HFF-Myc (cell line): Measurements from ENCODE around the gene SCP2.

Experiments used
- DNase-seq: peaks from one replicate; pipeline ENCODE4 v3.0.0-alpha.2; 2011; ENCODE audit warnings: low read depth; ENCODE audit errors: extremely low read depth
- H3K4me3 ChIP-seq: replicated peaks from 2 replicates; pipeline ENCODE4 v1.5.1; 2011; ENCODE audit warnings: low read depth, mild to moderate bottlenecking, control low read depth, low read length
- TF ChIP-seq, protein P1 (sequence below): IDR thresholded peaks from 2 replicates; pipeline ENCODE4 v1.5.1; 2012; ENCODE audit warnings: mild to moderate bottlenecking, low read depth, low read length, control low read depth; ENCODE audit errors: missing control alignments

SCP2 gene

DNA sequence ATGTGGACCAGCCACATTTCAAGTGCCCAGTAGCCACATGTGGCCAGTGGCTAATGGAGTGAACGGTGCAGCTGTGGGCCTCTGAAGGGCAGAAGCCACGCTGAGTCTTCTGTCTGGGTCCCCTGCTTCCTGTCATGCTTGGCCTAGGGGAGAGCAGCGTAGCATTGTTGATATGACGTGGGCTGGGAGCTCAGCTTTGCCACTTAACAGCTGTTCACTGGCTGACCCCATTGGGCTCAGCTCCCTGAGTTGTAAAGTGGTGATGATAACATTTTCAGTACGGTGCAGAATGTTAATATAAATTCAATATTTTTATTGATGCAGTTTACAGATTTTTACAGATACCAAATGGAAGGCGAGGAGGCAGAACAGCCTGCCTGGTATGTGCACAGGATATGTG lies 139.4 kb downstream of the SCP2 start:
- no peak overlapping the region for H3K4me3 ChIP-seq
- no peak for DNase-seq
- TF ChIP-seq, protein P1, sequence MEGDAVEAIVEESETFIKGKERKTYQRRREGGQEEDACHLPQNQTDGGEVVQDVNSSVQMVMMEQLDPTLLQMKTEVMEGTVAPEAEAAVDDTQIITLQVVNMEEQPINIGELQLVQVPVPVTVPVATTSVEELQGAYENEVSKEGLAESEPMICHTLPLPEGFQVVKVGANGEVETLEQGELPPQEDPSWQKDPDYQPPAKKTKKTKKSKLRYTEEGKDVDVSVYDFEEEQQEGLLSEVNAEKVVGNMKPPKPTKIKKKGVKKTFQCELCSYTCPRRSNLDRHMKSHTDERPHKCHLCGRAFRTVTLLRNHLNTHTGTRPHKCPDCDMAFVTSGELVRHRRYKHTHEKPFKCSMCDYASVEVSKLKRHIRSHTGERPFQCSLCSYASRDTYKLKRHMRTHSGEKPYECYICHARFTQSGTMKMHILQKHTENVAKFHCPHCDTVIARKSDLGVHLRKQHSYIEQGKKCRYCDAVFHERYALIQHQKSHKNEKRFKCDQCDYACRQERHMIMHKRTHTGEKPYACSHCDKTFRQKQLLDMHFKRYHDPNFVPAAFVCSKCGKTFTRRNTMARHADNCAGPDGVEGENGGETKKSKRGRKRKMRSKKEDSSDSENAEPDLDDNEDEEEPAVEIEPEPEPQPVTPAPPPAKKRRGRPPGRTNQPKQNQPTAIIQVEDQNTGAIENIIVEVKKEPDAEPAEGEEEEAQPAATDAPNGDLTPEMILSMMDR = no peak

DNA sequence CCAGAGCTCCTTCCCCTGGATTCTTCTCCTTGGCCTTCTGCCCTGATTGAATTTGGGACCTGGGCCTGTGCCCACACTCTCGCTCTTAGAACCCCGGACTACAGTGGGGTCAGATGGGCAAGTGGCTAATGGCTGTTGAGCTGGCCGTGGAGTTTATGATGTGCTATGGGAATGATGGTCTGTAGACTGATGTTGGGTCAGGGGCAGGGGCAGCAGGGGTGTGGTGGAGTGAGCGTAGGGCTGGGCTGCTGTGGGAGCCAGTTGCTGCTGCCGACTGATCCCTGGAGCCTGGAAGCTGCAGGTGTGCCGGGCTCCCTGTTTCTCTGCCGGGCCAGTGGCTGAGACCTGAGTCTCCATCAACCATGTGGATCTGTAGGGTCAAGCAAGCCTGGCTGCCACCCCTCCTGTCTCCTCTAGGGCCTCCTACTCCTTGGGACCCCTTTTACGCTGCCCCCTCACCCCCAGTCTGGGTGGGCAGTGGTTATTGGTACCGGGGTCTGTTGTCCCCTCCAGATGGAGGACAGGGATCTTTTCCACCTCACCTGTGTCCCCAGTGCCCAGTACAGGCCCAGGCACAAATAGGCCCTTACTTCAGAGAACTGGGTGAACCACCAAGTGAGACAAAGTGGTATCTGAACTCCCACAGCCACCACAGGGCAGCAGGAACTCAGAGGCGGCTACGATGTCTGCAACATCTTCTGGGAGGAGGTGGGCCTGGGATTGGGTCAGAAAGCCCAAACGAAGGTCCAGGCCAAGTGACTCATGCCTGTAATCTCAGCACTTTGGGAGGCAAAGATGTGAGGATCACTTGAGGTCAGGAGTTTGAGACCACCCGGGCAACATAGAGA lies 140.0 kb downstream of the SCP2 start:
- no peak for DNase-seq
- TF ChIP-seq, protein P1 = no peak
- H3K4me3 ChIP-seq = no peak overlapping the region

DNA sequence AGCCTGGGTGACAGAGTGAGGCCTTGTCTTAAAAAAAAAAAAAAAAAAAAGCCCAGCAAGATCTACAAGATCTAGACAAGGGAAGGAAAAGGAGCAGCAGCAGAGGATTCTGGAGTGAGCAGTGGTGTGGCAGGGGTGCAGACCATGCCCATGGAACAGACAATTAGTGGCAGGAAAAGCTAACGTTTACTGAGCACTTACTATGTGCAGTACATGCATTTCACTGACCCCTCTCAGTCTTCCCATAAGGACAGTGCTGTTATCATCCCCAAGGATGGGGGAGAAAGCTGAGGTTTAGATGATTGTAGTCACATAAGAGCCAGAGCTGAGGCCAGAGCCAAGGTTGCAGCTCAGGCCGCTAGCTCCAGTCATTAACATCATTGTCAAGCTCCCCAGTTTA lies 140.8 kb downstream of the SCP2 start:
- H3K4me3 ChIP-seq = no peak overlapping the region
- TF ChIP-seq, protein P1 = no peak
- DNase-seq = no peak

DNA sequence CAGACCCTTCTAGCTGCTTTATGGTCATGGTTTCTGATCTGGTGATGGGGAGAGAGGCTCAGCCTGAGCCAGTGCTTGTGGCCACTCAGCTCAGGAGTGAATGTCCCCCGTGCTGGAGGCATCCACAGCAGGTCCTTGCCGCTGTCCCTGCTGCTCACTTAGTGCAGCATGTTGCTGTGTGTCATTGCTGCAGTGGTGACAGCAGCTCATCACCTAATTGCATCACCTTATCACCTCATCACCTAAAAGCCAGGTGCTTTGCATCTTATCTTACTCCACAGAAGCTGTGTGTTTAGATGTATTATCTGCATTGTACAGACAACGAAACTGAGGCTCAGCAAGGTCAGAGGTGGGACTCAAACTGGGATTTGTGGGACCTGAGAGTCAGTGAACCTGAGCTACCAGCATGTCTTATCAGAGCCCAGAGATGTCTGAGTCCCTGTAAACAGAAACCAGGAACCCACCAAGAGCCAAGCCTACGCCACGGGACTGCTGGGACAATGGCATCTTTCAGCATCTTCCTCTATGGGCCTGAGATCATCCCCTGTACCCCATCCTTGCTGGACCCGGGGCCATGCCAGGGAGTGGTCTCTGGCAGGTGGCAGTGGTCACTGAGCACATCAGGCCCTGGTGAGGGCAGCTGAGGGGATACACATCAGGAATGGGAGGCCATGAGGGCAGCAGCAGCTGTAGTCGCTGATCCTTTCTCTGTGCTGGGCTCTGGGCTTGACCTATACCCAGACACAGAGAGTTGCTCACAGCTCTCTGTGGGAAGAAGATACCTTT lies 141.4 kb downstream of the SCP2 start:
- DNase-seq = no peak
- H3K4me3 ChIP-seq = no peak overlapping the region
- TF ChIP-seq, protein P1 = no peak

DNA sequence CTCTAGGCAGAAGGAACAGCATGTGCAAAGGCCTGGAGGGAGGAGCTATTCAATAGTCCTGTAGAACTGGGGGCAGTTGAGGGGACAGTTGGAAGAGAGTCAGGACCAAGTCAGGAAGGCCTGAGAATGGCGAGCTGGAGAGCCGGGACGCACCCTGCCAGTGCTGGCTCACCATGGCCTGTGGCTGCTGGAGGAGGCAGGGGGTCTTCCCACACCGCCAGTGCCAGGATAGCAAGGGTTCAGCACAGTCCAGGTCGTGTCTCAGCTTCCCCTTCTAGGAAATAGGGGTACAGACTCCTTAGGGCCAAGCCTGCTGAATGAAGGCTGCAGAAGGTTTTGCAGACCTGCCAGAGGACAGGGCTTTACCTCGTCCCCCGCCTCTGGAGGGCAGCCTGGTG lies 142.2 kb downstream of the SCP2 start:
- DNase-seq = no peak
- no peak overlapping the region for H3K4me3 ChIP-seq
- TF ChIP-seq, protein P1 = no peak

DNA sequence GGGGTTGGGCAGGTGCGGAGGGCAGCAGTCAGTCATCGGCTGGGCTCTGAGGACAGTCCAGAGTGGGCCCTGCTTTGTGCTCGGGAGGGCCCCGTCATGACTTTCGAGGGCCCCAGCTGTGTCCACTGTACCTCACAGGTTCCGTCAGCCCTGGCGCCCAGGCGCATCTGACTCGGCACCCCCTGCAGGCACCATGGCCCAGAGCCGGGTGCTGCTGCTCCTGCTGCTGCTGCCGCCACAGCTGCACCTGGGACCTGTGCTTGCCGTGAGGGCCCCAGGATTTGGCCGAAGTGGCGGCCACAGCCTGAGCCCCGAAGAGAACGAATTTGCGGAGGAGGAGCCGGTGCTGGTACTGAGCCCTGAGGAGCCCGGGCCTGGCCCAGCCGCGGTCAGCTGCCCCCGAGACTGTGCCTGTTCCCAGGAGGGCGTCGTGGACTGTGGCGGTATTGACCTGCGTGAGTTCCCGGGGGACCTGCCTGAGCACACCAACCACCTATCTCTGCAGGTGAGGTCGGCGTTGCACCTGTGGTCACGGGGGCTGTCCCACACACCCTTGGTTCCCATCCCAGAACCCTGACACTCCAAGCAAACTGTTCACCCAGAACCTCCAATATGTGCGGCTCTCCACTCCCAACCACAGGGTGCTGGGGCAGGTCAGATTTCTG lies 142.7 kb downstream of the SCP2 start:
- H3K4me3 ChIP-seq = no peak overlapping the region
- TF ChIP-seq, protein P1 = no peak
- no peak for DNase-seq
